Measurements from ENCODE around the gene NMNAT3. TPM values are rescaled to one million over a fixed set of nuclear protein-coding genes. Genes with fewer than 3 reads are reported as not detected.

The NMNAT3 gene
- total RNA-seq, 4 donors from 2014 or later: 5.6 to 46.2 (median 14.2) TPM

- H3K4me3 ChIP-seq: no peak overlapping the region
- TF ChIP-seq POLR2A (IDR thresholded peaks at IDR 0.05) (no peak), CTCF (IDR thresholded peaks at IDR 0.05) (no peak)
- no peak for DNase-seq
- H3K36me3 ChIP-seq: no peaks in the 10 kb centered on the region
- H3K4me1 ChIP-seq: peaks cover 0 to 5% (median 0%) of the 10 kb centered on the region in 4 donors
- no peak overlapping the region for H3K27ac ChIP-seq
- no peaks in the 10 kb centered on the region for H3K27me3 ChIP-seq
- H3K9me3 ChIP-seq: no peaks in the 10 kb centered on the region
These were observed 3.1 kb downstream of the NMNAT3 start for GRCh38 chr3:139674571-139675260.

- Histone ChIP-seq H3K27ac (no peak overlapping the region), H3K4me1 (peaks cover 0 to 5% (median 0%) of the 10 kb centered on the region in 4 donors), H3K36me3 (no peaks in the 10 kb centered on the region), H3K9me3 (no peaks in the 10 kb centered on the region), H3K4me3 (no peak overlapping the region), H3K27me3 (no peaks in the 10 kb centered on the region)
- no peak for TF ChIP-seq POLR2A (IDR thresholded peaks at IDR 0.05)
- TF ChIP-seq CTCF (IDR thresholded peaks at IDR 0.05): no peak
- DNase-seq: no peak
These were observed 4.9 kb downstream of the NMNAT3 start for GRCh38 chr3:139672884-139673283.

- TF ChIP-seq POLR2A (IDR thresholded peaks at IDR 0.05) (no peak), CTCF (IDR thresholded peaks at IDR 0.05) (no peak)
- H3K4me1 ChIP-seq: peaks cover 0 to 5% (median 0%) of the 10 kb centered on the region in 4 donors
- no peak for DNase-seq
- H3K9me3 ChIP-seq: no peaks in the 10 kb centered on the region
- H3K36me3 ChIP-seq: no peaks in the 10 kb centered on the region
- no peak overlapping the region for H3K27ac ChIP-seq
- H3K4me3 ChIP-seq: no peak overlapping the region
- H3K27me3 ChIP-seq: no peaks in the 10 kb centered on the region
These were observed 5.7 kb downstream of the NMNAT3 start for GRCh38 chr3:139671863-139672646.

GRCh38 chr3:139671107-139671506 lies 6.7 kb downstream of the NMNAT3 start:
- no peaks in the 10 kb centered on the region for H3K27me3 ChIP-seq
- H3K36me3 ChIP-seq: no peaks in the 10 kb centered on the region
- no peak overlapping the region for H3K4me3 ChIP-seq
- DNase-seq: no peak
- H3K27ac ChIP-seq: no peak overlapping the region
- no peak for TF ChIP-seq CTCF (IDR thresholded peaks at IDR 0.05)
- TF ChIP-seq POLR2A (IDR thresholded peaks at IDR 0.05): no peak
- H3K4me1 ChIP-seq: no peaks in the 10 kb centered on the region
- no peaks in the 10 kb centered on the region for H3K9me3 ChIP-seq

- no peak overlapping the region for H3K4me3 ChIP-seq
- H3K4me1 ChIP-seq: no peaks in the 10 kb centered on the region
- DNase-seq: no peak
- no peaks in the 10 kb centered on the region for H3K36me3 ChIP-seq
- TF ChIP-seq POLR2A (IDR thresholded peaks at IDR 0.05) (no peak), CTCF (IDR thresholded peaks at IDR 0.05) (no peak)
- H3K27me3 ChIP-seq: no peaks in the 10 kb centered on the region
- no peak overlapping the region for H3K27ac ChIP-seq
- no peaks in the 10 kb centered on the region for H3K9me3 ChIP-seq
These were observed 7.6 kb downstream of the NMNAT3 start for GRCh38 chr3:139670196-139670595.

Data from Peyer's patch (tissue), 4 donors.